ENCODE measurements around the gene TDRD7.

TDRD7 gene

GRCh38 chr9:97366889-97367288 is 45.0 kb upstream of the TDRD7 start:
- no peak for DNase-seq (ENCODE audit: low read depth)
- no peak for TF ChIP-seq CTCF (conservative IDR thresholded peaks at IDR 0.05; ENCODE audit: low read depth, low read length)
- no peak overlapping the region for H3K4me3 ChIP-seq (ENCODE audit: low read depth, low read length)

- no peak for TF ChIP-seq CTCF (conservative IDR thresholded peaks at IDR 0.05; ENCODE audit: low read depth, low read length)
- no peak for DNase-seq (ENCODE audit: low read depth)
- no peak overlapping the region for H3K4me3 ChIP-seq (ENCODE audit: low read depth, low read length)
Measured at GRCh38 chr9:97367729-97368128, 44.2 kb upstream of the TDRD7 start.

- no peak for TF ChIP-seq CTCF (conservative IDR thresholded peaks at IDR 0.05; ENCODE audit: low read depth, low read length)
- no peak for DNase-seq (ENCODE audit: low read depth)
- no peak overlapping the region for H3K4me3 ChIP-seq (ENCODE audit: low read depth, low read length)
Measured at GRCh38 chr9:97368964-97369363, 42.9 kb upstream of the TDRD7 start.

GRCh38 chr9:97372580-97372979 is 39.3 kb upstream of the TDRD7 start:
- no peak for DNase-seq (ENCODE audit: low read depth)
- no peak overlapping the region for H3K4me3 ChIP-seq (ENCODE audit: low read depth, low read length)
- TF ChIP-seq CTCF (conservative IDR thresholded peaks at IDR 0.05; ENCODE audit: low read depth, low read length): no peak

- H3K4me3 ChIP-seq (ENCODE audit: low read depth, low read length): no peak overlapping the region
- no peak for TF ChIP-seq CTCF (conservative IDR thresholded peaks at IDR 0.05; ENCODE audit: low read depth, low read length)
- no peak for DNase-seq (ENCODE audit: low read depth)
Measured at GRCh38 chr9:97373331-97373730, 38.6 kb upstream of the TDRD7 start.

GRCh38 chr9:97374811-97375210 is 37.1 kb upstream of the TDRD7 start:
- no peak overlapping the region for H3K4me3 ChIP-seq (ENCODE audit: low read depth, low read length)
- no peak for TF ChIP-seq CTCF (conservative IDR thresholded peaks at IDR 0.05; ENCODE audit: low read depth, low read length)
- DNase-seq (ENCODE audit: low read depth): no peak

GRCh38 chr9:97376902-97377301 is 35.0 kb upstream of the TDRD7 start:
- no peak for DNase-seq (ENCODE audit: low read depth)
- no peak for TF ChIP-seq CTCF (conservative IDR thresholded peaks at IDR 0.05; ENCODE audit: low read depth, low read length)
- H3K4me3 ChIP-seq (ENCODE audit: low read depth, low read length): no peak overlapping the region

All from choroid plexus epithelial cell (primary cell).